ENCODE data around the gene BLOC1S1. TPM values are rescaled to one million over a fixed set of nuclear protein-coding genes. Genes with fewer than 3 reads are reported as not detected.

BLOC1S1 gene
- total and polyA plus RNA-seq, 9 of the 15 experiments (the other 6 are each of a cell fraction or from before 2014, with no cell fraction given) = 75.2 to 161 (median 98.8) TPM

DNA sequence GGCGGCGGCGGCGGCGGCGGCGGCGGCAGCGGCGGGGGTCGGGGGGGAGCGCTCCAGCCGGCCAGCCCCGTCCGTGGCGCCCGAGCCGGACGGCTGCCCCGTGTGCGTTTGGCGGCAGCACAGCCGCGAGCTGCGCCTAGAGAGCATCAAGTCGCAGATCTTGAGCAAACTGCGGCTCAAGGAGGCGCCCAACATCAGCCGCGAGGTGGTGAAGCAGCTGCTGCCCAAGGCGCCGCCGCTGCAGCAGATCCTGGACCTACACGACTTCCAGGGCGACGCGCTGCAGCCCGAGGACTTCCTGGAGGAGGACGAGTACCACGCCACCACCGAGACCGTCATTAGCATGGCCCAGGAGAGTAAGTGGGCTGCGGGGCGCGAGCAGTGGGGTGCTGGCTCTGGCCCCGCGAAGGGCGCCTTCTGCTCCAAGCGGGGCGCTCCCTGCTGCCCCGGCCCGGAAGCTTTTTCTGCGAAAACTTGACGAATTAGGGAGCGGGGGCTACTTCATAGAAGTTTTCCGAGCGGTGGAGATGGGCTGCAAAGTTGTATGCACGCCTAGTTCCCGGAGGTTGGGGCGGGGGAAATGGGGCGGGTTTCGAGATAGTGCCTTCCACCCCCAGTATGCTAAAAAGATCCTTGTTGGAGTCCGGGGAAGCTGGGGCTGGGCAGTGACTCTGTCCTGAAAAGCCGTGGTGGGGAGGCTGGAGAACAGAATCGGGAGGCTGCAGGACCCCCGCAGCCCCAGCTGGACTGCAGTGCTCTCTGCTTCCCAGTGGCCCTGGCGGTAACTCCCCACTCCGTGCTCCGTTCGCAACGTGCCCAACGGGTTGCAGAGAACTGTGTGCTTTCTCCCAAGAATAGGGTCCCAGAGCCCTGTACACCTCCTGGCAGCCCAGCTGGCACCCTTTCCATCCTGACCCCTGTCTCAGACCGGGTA lies 27.8 kb downstream of the BLOC1S1 start:
- H3K27me3 ChIP-seq (ENCODE audit: control insufficient read depth in 2 of 2, insufficient read depth in 2 of 2, low read length in 2 of 2) = no peaks in the 10 kb centered on the region
- intact Hi-C loops (cut with micrococcal nuclease) (loop anchor here (1.0 to 2.0 kb wide), 2 partner anchors 54 to 183 kb away; partner anchors contain the start of gene PYM1), in situ Hi-C loops (cut with MboI) (no loop called here)
- peak overlapping the region; percentile 64 for H3K27ac ChIP-seq (ENCODE audit: extremely low read depth, low read depth, low read length)
- TSS peak; percentile 43 for BruUV-seq (replicated peaks)
- ATAC-seq (peak; percentile 64), DNase-seq (ENCODE audit: extremely low read depth in 1 of 4, low spot score in 3 of 4) (peak in 2 of 4 experiments; percentile 42 to 76), FAIRE-seq (peak; percentile 55)
- peak overlapping the region; percentile 84 for H2AFZ ChIP-seq (ENCODE audit: low read depth, low read length)
- H3K4me3 ChIP-seq = peak overlapping the region; percentile 86
- H3K9ac ChIP-seq (ENCODE audit: insufficient read depth in 1 of 2, low read depth in 2 of 2, low read length in 2 of 2) = peak overlapping the region; percentile 67 to 98
- H4K20me1 ChIP-seq (replicated peaks; ENCODE audit: control insufficient read depth, insufficient read depth, low read length) = no peaks in the 10 kb centered on the region
- H3K9me1 ChIP-seq (ENCODE audit: control insufficient read depth, insufficient read depth, low read length) = no peaks in the 10 kb centered on the region
- CTCF ChIA-PET (ENCODE audit: low intra/inter-chr PET ratio) = interaction anchor here (0.6 to 1.1 kb wide), 2 partner anchors 446 to 727 kb away, joined by 3 to 4 read pairs; no protein-coding TSS in a partner anchor
- peaks cover 33 to 39% of the 10 kb centered on the region in 2 experiments for H3K4me1 ChIP-seq (replicated peaks in 1 of 2; ENCODE audit: control insufficient read depth in 2 of 2, insufficient read depth in 2 of 2, low read length in 2 of 2)
- H3K36me3 ChIP-seq (ENCODE audit: control insufficient read depth, insufficient read depth, low read length) = peaks cover 26% of the 10 kb centered on the region; the same call in 2 of the 3 replicates
- POLR2A ChIA-PET = interaction anchor here (0.6 to 4.5 kb wide), 7 partner anchors 11 to 461 kb away, joined by 3 to 44 read pairs (median 3); partner anchors contain the start of gene CD63
- no peaks in the 10 kb centered on the region; the same call in 1 of the 2 replicates for H3K9me3 ChIP-seq (replicated peaks; ENCODE audit: control insufficient read depth, insufficient read depth, low read depth, low read length)
- peaks cover 38% of the 10 kb centered on the region for H3K79me2 ChIP-seq (ENCODE audit: control insufficient read depth, insufficient read depth, low read length)
- under 1% methylated on average over 39 of the region's 73 CpGs for WGBS (ENCODE audit: insufficient coverage, low coverage, missing lambda C conversion rate)
- H3K4me2 ChIP-seq (ENCODE audit: insufficient read depth, low read length) = peak overlapping the region; percentile 96
- TF ChIP-seq, protein P1, sequence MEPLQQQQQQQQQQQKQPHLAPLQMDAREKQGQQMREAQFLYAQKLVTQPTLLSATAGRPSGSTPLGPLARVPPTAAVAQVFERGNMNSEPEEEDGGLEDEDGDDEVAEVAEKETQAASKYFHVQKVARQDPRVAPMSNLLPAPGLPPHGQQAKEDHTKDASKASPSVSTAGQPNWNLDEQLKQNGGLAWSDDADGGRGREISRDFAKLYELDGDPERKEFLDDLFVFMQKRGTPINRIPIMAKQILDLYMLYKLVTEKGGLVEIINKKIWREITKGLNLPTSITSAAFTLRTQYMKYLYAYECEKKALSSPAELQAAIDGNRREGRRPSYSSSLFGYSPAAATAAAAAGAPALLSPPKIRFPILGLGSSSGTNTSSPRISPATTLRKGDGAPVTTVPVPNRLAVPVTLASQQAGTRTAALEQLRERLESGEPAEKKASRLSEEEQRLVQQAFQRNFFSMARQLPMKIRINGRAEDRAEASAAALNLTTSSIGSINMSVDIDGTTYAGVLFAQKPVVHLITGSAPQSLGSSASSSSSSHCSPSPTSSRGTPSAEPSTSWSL (CRISPR knock-in tag; IDR thresholded peaks at IDR 0.05; ENCODE audit: borderline replicate concordance) = no peak
- TF ChIP-seq SAFB (IDR thresholded peaks at IDR 0.05; ENCODE audit: borderline replicate concordance, low read depth, low read length) (no peak), ESRRA (IDR thresholded peaks at IDR 0.05; ENCODE audit: borderline replicate concordance, low read depth) (0 out of 2 replicates have a peak, but pooled peaks have one; percentile 24), GTF2A2 (tag; IDR thresholded peaks at IDR 0.05) (no peak), HDGF (IDR thresholded peaks at IDR 0.05) (no peak), ZFP36 (IDR thresholded peaks at IDR 0.05; ENCODE audit: low read depth, low read length, partially characterized antibody) (peak; percentile 98), POLR2A (conservative IDR thresholded peaks at IDR 0.05) (0 out of 2 replicates have a peak, but pooled peaks have one; percentile 14), HMGXB4 (CRISPR knock-in tag; IDR thresholded peaks at IDR 0.05) (0 out of 2 replicates have a peak, but pooled peaks have one; percentile 64), KLF10 (CRISPR knock-in tag; IDR thresholded peaks at IDR 0.05) (no peak), HEY1 (CRISPR knock-in tag; IDR thresholded peaks at IDR 0.05; ENCODE audit: borderline replicate concordance) (no peak), CHCHD3 (CRISPR knock-in tag; IDR thresholded peaks at IDR 0.05) (no peak), ETS2 (tag; IDR thresholded peaks at IDR 0.05; ENCODE audit: borderline replicate concordance, poor library complexity, severe bottlenecking) (no peak), NR3C1 (CRISPR knock-in tag; IDR thresholded peaks at IDR 0.05) (no peak), NCOA1 (IDR thresholded peaks at IDR 0.05; ENCODE audit: low read depth) (no peak), TCF7 (IDR thresholded peaks at IDR 0.05; ENCODE audit: borderline replicate concordance) (no peak), HLTF (IDR thresholded peaks at IDR 0.05) (no peak)
- TF ChIP-seq, protein P2, sequence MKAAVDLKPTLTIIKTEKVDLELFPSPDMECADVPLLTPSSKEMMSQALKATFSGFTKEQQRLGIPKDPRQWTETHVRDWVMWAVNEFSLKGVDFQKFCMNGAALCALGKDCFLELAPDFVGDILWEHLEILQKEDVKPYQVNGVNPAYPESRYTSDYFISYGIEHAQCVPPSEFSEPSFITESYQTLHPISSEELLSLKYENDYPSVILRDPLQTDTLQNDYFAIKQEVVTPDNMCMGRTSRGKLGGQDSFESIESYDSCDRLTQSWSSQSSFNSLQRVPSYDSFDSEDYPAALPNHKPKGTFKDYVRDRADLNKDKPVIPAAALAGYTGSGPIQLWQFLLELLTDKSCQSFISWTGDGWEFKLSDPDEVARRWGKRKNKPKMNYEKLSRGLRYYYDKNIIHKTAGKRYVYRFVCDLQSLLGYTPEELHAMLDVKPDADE (conservative IDR thresholded peaks at IDR 0.05; ENCODE audit: control insufficient read depth, low read depth, low read length) = no peak
- TF ChIP-seq, protein P3, sequence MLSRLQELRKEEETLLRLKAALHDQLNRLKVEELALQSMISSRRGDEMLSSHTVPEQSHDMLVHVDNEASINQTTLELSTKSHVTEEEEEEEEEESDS (CRISPR knock-in tag; IDR thresholded peaks at IDR 0.05) = no peak
